GM12892 (cell line): ENCODE data around the gene HMGB1.

Source experiments
- POLR2A ChIP-seq: IDR thresholded peaks from 2 replicates; pipeline ENCODE4 v1.6.1; 2011; ENCODE audit warnings: low read depth, low read length, control low read depth
- POLR2AphosphoS5 ChIP-seq: IDR thresholded peaks from 2 replicates; pipeline ENCODE4 v1.6.1; 2011; ENCODE audit warnings: low read depth, low read length, control low read depth

- no peak for TF ChIP-seq POLR2A
- no peak for TF ChIP-seq POLR2AphosphoS5
These were observed 46.8 kb downstream of the HMGB1 start for GRCh38 chr13:30418717-30419459.
